G401 (cell line): ENCODE results near the gene ANKRD36C. TPM values are rescaled to one million over a fixed set of nuclear protein-coding genes. Genes with fewer than 3 reads are reported as not detected.
"Not testable (repeated sequence)": the region's sequence is repeated elsewhere in the genome, so short reads cannot be mapped to it uniquely, and the experiment has no call there.

ENCODE experiments used
- DNase-seq: peaks from one replicate; pipeline ENCODE4 v3.0.0-alpha.2; 2015; ENCODE audit warnings: low spot score
- in situ Hi-C: cut with HindIII; loops from 2 replicates; pipeline ENCODE4 v1.10.0; 2016; ENCODE audit warnings: low sequenced_read_pairs, mixed read lengths
- total RNA-seq: library from RNA; depleted of rRNA; stranded (reverse); fragments of >200 nt; shearing (Covaris generic); gene quantifications from 2 replicates; pipeline ENCODE4 v1.2.3, GENCODE V29; 2014

The ANKRD36C gene
- total RNA-seq, 1 experiment from 2014 or later, result 15.6 TPM

- DNase-seq, result peak; percentile 92
- in situ Hi-C loops, result not testable (repeated sequence)
Observed at GRCh38 chr2:96010320-96011128, 18.9 kb upstream of the ANKRD36C start.

GRCh38 chr2:96009833-96010232 lies 18.2 kb upstream of the ANKRD36C start:
- in situ Hi-C loops, DNase-seq: not testable (repeated sequence)

DNA sequence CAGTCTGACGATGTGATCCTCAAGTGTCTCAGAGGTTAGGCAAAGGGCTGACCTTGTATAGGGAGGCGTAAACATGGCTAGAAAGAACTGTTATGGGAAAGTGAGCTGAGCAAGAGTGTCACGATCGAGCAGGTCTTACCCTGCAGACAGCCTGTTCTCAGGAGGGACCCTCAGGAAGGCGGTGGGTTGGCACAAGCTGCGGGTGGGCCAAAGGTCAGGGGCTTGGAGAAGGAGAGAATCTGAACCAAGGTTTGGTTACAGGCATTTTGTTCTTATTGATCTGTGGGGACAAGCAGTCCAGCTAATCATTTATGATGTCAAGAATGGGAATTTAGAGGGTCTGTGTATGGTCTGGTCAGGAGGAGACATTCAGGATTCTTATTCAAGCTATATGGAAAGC lies 16.4 kb upstream of the ANKRD36C start:
- in situ Hi-C loops, DNase-seq: not testable (repeated sequence)

- DNase-seq, result not testable (repeated sequence)
Observed at GRCh38 chr2:96006248-96006647, 14.6 kb upstream of the ANKRD36C start.

GRCh38 chr2:95992520-95993272 lies 1.1 kb upstream of the ANKRD36C start:
- in situ Hi-C loops, result not testable (repeated sequence)
- peak; percentile 61 for DNase-seq

More at GRCh38 chr2:96006248-96006647, 14.6 kb upstream of the ANKRD36C start:
- in situ Hi-C loops, result not testable (repeated sequence)

- DNase-seq, in situ Hi-C loops: not testable (repeated sequence)
Observed at GRCh38 chr2:95992102-95992501, 478 bp upstream of the ANKRD36C start.

- in situ Hi-C loops, DNase-seq: not testable (repeated sequence)
Observed at GRCh38 chr2:95990884-95991283, 740 bp downstream of the ANKRD36C start.

- in situ Hi-C loops, DNase-seq: not testable (repeated sequence)
Observed at GRCh38 chr2:95951662-95952061, 40.0 kb downstream of the ANKRD36C start.

- in situ Hi-C loops, result not testable (repeated sequence)
Observed at GRCh38 chr2:95948039-95948438, 43.6 kb downstream of the ANKRD36C start.

DNA sequence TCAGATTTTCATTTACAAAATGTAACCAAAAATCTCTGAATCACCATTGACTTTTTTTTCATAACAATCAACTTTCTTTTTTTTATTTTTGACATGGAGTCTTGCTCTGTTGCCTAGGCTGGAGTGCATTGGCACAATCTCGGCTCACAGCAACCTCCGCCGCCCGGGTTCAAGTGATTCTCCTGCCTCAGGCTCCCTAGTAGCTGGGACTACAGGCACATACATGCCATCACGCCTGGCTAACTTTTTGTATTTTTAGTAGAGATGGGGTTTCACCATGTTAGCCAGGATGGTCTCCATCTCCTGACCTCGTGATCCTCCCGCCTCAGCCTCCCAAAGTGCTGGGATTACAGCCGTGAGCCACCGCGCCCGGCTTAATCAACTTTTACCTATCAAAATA lies 51.7 kb downstream of the ANKRD36C start:
- DNase-seq, in situ Hi-C loops: not testable (repeated sequence)

More at GRCh38 chr2:95948039-95948438, 43.6 kb downstream of the ANKRD36C start:
- DNase-seq, result not testable (repeated sequence)

- DNase-seq, in situ Hi-C loops: not testable (repeated sequence)
Observed at GRCh38 chr2:95930740-95931139, 60.9 kb downstream of the ANKRD36C start.

DNA sequence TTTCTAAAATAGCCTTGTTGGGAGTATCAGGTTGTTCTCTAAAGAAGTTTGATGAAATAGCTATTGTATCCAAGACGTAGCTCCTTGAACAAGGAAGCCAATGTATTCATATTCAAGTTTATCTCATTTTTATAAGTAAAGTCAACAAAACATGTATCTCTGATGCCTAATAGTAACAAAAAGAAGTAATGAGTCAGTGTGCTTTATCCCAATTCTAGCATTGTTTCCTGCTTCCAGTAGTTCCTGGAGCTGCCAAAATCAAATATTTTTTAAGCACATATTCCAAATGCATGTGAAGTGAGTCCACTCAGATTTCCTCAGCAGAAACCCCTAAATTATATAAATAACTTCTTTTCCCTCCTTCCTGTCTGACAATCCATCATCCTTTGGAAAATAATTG lies 74.6 kb downstream of the ANKRD36C start:
- DNase-seq, in situ Hi-C loops: not testable (repeated sequence)

DNA sequence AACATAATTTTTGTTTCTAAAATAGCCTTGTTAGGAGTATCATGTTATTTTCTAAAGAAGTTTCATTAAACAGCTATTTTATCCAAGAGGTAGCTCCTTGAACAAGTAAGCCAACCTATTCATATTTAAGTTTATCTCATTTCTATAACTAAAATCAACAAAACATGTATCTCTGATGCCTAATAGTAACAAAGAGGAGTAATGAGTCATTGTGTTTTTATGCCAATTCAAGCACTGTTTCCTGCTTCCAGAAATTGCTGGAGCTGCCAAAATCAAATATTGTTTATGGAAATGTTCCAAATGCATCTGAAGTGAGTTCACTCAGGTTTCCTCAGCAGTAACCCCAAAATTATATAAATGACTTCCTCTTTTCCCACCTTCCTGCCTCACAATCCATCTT lies 76.5 kb downstream of the ANKRD36C start:
- in situ Hi-C loops, DNase-seq: not testable (repeated sequence)

DNA sequence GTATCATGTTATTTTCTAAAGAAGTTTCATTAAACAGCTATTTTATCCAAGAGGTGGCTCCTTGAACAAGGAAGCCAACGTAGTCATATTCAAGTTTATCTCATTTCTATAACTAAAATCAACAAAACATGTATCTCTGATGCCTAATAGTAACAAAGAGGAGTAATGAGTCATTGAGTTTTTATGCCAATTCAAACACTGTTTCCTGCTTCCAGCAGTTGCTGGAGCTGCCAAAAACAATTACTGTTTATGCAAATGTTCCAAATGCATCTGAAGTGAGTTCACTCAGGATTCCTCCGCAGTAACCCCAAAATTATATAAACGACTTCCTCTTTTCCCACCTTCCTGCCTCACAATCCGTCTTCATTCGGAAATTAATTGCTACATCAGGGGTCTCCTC lies 80.2 kb downstream of the ANKRD36C start:
- DNase-seq, in situ Hi-C loops: not testable (repeated sequence)

DNA sequence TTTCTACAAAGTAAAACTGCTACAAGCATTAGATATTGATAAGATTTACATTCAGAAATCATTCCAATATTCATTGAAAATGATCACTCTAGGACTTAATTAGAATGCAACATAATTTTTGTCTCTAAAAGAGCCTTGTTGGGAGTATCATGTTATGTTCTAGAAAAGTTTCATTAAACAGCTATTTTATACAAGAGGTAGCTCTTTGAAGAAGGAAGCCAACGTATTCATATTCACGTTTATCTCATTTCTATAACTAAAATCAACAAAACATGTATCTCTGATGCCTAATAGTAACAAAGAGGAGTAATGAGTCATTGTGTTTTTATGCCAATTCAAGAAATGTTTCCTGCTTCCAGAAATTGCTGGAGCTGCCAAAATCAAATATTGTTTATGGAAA lies 97.2 kb downstream of the ANKRD36C start:
- DNase-seq, in situ Hi-C loops: not testable (repeated sequence)

DNA sequence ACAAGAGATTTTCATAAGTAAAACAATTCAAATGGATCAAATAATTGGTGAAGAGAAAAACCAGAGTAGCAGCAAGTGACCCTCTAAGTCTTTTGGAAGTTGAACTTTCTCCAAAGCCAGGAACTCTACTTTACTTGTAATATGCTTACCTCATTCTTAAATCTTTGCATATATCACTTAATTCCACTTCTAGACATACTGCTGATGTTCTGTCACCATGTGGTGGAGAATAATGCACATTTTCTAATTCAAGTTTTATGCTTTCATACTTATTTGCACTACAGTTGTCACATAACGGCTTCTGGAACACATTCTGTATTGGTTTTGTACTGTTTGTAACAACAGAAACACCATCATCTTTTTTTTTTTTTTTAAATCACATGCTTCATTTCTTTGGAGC lies 123.7 kb downstream of the ANKRD36C start:
- in situ Hi-C loops, DNase-seq: not testable (repeated sequence)

GRCh38 chr2:95867047-95867677 lies 124.5 kb downstream of the ANKRD36C start:
- in situ Hi-C loops, DNase-seq: not testable (repeated sequence)

GRCh38 chr2:95862121-95862520 lies 129.5 kb downstream of the ANKRD36C start:
- DNase-seq, in situ Hi-C loops: not testable (repeated sequence)

- in situ Hi-C loops, result no loop called here
- no peak for DNase-seq
Observed at GRCh38 chr2:95836151-95836550, 155.5 kb downstream of the ANKRD36C start.
